GM23248 (cell line): ENCODE measurements around the gene DPYD. TPM values are rescaled to one million over a fixed set of nuclear protein-coding genes. Genes with fewer than 3 reads are reported as not detected.

ENCODE experiments used
- DNase-seq: peaks from one replicate; pipeline ENCODE4 v3.0.0-alpha.2; 2015
- H2AFZ ChIP-seq: fragments of 200-600 bp; sonication (generic); 2 replicates; pipeline ENCODE4 v1.6.1; 2016; ENCODE audit warnings: antibody characterized with exemption
- H3F3A ChIP-seq: fragments of 200-600 bp; sonication (generic); 2 replicates; pipeline ENCODE4 v1.6.1; 2016; ENCODE audit warnings: mild to moderate bottlenecking, antibody characterized with exemption, mixed run types; ENCODE audit not compliant: insufficient read depth
- H3K27ac ChIP-seq: fragments of 200-600 bp; sonication (generic); 2 replicates; pipeline ENCODE4 v1.5.1; 2016; ENCODE audit warnings: mild to moderate bottlenecking
- H3K27me3 ChIP-seq: fragments of 200-600 bp; sonication (generic); replicated peaks from 2 replicates; pipeline ENCODE4 v1.6.1; 2016; ENCODE audit warnings: mild to moderate bottlenecking; ENCODE audit not compliant: insufficient read depth
- H3K36me3 ChIP-seq: fragments of 200-600 bp; sonication (generic); 2 replicates; pipeline ENCODE4 v1.6.1; 2016; ENCODE audit warnings: low read depth, mild to moderate bottlenecking
- H3K4me1 ChIP-seq: fragments of 200-600 bp; sonication (generic); 2 replicates; pipeline ENCODE4 v1.6.1; 2016; ENCODE audit warnings: mild to moderate bottlenecking; ENCODE audit not compliant: insufficient read depth
- H3K4me2 ChIP-seq: fragments of 200-600 bp; sonication (generic); one replicate; pipeline ENCODE4 v1.6.1; 2016; ENCODE audit warnings: mild to moderate bottlenecking; ENCODE audit not compliant: unreplicated experiment
- H3K4me3 ChIP-seq: fragments of 200-600 bp; sonication (generic); 2 replicates; pipeline ENCODE4 v1.5.1; 2016; ENCODE audit warnings: mild to moderate bottlenecking
- H3K79me2 ChIP-seq: fragments of 200-600 bp; sonication (generic); 2 replicates; pipeline ENCODE4 v1.6.1; 2016; ENCODE audit warnings: mild to moderate bottlenecking; ENCODE audit not compliant: insufficient read depth
- H3K9ac ChIP-seq: fragments of 200-600 bp; sonication (generic); 2 replicates; pipeline ENCODE4 v1.6.1; 2016; ENCODE audit warnings: mild to moderate bottlenecking
- H3K9me2 ChIP-seq: fragments of 200-600 bp; sonication (generic); 2 replicates; pipeline ENCODE4 v1.6.1; 2016; ENCODE audit warnings: mixed run types, mild to moderate bottlenecking, moderate library complexity; ENCODE audit not compliant: insufficient read depth
- H3K9me3 ChIP-seq: fragments of 200-600 bp; sonication (generic); one replicate; pipeline ENCODE4 v1.6.1; 2017; ENCODE audit warnings: low read depth
- H4K20me1 ChIP-seq: fragments of 200-600 bp; sonication (generic); 2 replicates; pipeline ENCODE4 v1.6.0; 2016; ENCODE audit not compliant: insufficient read depth
- EZH2 ChIP-seq: fragments of 200-600 bp; sonication (generic); IDR thresholded peaks from 2 replicates; pipeline ENCODE4 v1.6.1; 2018; ENCODE audit warnings: antibody characterized with exemption, mild to moderate bottlenecking; ENCODE audit not compliant: insufficient read depth, poor library complexity, severe bottlenecking
- EZH2phosphoT487 ChIP-seq: fragments of 200-600 bp; sonication (generic); IDR thresholded peaks from 2 replicates; pipeline ENCODE4 v1.6.1; 2018; ENCODE audit warnings: antibody characterized with exemption, moderate library complexity, mild to moderate bottlenecking, low read depth; ENCODE audit not compliant: insufficient read depth
- WGBS, 2 experiments: methylation state at CpG; one replicate each; pipeline ENCODE4 v1.1.6; 2015 to 2017; ENCODE audit warnings: low lambda C conversion rate in 2 of 2, low coverage in 1 of 2; ENCODE audit errors: missing lambda C conversion rate in 2 of 2; 5-methylcytosine and 5-hydroxymethylcytosine counted together
- in situ Hi-C: fragments of 300-500 bp; cut with MboI; formaldehyde crosslinking; loops from 2 replicates; pipeline ENCODE4 v1.15.0; 2020
- polyA plus RNA-seq: library from polyadenylated mRNA; unstranded; fragments of >200 nt; fragmentation: Nextera tagmentation; extraction: Ambion mirVana; gene quantifications from 2 replicates; pipeline ENCODE4 v1.2.1, GENCODE V29; 2016
- total RNA-seq: library from RNA; depleted of rRNA; stranded (reverse); fragments of >200 nt; shearing (Covaris generic); gene quantifications from 2 replicates; pipeline ENCODE4 v1.2.3, GENCODE V29; 2014

The DPYD gene
- total and polyA plus RNA-seq, 2 experiments from 2014 or later, result 38.4 to 70.7 TPM

DNA sequence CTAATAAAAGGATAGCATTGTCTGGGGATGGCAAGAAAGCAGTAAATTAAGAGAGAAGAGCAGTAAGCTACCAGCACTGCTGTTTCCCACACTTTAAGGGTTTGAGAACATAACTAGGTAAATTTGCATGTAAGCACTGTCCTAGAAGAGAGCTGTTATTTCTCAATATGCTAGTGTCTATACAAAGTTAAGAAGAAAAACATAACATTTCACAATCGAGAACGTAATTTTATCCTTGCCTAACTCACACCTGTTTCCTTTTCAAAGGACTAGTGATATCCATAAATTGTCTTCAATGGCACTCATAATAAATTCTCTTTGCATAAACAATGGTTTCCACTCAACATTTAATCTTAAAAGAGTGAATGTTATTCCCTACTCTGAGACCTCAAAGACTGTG is 623.2 kb downstream of the DPYD start:
- H3K27me3 ChIP-seq, result no peaks in the 10 kb centered on the region
- WGBS, 2 experiments, result 95 to 99% methylated on average over 2 of the region's 2 CpGs
- no peak overlapping the region for H3K4me3 ChIP-seq
- no peaks in the 10 kb centered on the region for H4K20me1 ChIP-seq
- no peaks in the 10 kb centered on the region; the same call in none of the 2 replicates for H3K36me3 ChIP-seq
- H3K9ac ChIP-seq, result no peak overlapping the region
- TF ChIP-seq EZH2, result no peak
- no peak for TF ChIP-seq EZH2phosphoT487
- no peak overlapping the region for H3K4me2 ChIP-seq
- no peaks in the 10 kb centered on the region for H3K9me3 ChIP-seq
- H3K79me2 ChIP-seq, result no peaks in the 10 kb centered on the region
- H3K4me1 ChIP-seq, result no peaks in the 10 kb centered on the region
- no peak for DNase-seq
- no peaks in the 10 kb centered on the region for H3F3A ChIP-seq
- H3K9me2 ChIP-seq, result no peaks in the 10 kb centered on the region
- no peak overlapping the region for H3K27ac ChIP-seq
- no peak overlapping the region for H2AFZ ChIP-seq
- in situ Hi-C loops, result no loop called here

DNA sequence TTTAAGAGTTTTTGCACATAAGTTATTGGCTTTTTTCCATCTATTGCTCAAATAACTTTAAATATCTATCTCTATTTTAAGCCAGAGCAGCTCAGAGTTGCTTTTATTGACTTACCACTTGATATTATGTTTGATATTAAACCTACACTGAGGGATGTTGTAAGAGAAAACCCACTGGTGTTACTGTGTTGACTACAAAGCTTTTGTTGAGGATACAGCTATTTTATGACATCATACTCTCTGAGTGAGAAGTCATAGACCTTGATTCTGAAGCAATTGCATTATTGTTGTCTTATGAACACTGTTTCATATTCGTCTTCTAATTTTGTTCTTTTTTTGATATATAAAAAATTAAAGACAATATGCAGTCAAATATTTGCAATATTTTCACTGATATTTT is 638.9 kb downstream of the DPYD start:
- TF ChIP-seq EZH2phosphoT487 (no peak), EZH2 (no peak)
- Histone ChIP-seq H3K4me3 (no peak overlapping the region), H2AFZ (no peak overlapping the region), H3K9ac (no peak overlapping the region), H3K9me2 (no peaks in the 10 kb centered on the region), H3K27ac (no peak overlapping the region), H3F3A (peaks cover 27% of the 10 kb centered on the region), H3K4me2 (no peak overlapping the region), H3K79me2 (no peaks in the 10 kb centered on the region), H3K27me3 (no peaks in the 10 kb centered on the region), H3K36me3 (no peaks in the 10 kb centered on the region), H3K9me3 (no peaks in the 10 kb centered on the region), H4K20me1 (no peaks in the 10 kb centered on the region), H3K4me1 (peaks cover 19% of the 10 kb centered on the region)
- in situ Hi-C loops, result no loop called here
- WGBS, 2 experiments, result 94 to 96% methylated on average over 1 of the region's 1 CpG
- no peak for DNase-seq

DNA sequence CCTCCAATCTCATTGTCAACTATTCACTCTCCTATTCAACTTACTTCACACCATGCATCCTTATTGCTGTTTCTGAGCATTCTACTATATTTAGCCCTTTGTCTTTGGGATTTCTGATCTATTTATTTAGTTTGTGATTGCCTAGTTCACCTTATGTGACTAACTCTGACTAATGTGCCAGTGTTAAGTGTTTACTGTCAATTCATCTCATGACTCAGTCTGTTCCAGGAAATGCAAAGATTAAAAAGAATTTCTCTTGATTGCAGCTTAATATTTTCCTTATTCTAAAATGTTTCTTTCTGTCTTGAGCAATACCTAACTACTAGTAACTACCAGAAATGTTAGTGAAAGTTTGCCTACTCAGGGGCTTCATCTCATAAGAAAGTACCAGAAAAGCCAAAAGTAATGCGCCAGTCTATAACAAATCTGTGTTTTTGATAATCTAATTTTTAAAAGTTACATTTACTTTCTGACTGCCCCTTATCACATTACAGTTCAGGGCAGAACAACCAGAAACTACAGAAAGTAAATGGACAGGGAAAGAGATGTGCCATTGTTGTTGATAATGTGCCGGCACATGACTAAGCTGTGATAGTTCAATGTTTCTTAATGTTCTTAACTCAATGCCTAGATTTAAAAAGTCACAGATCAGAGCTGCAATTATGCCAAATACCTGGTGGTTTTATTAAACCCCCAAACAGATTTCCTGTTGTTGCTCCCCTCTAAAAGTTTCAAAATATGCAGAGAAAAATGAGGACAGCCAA is 642.8 kb downstream of the DPYD start:
- DNase-seq, result peak; percentile 86
- H3K4me3 ChIP-seq, result peak overlapping the region; percentile 28
- H3K4me1 ChIP-seq, result peaks cover 19% of the 10 kb centered on the region
- no peaks in the 10 kb centered on the region for H3K36me3 ChIP-seq
- peak overlapping the region; percentile 74 for H3K4me2 ChIP-seq
- no peaks in the 10 kb centered on the region for H3K79me2 ChIP-seq
- TF ChIP-seq EZH2 (no peak), EZH2phosphoT487 (0 out of 2 replicates have a peak, but pooled peaks have one; percentile 59)
- H3K27me3 ChIP-seq, result no peaks in the 10 kb centered on the region
- no peaks in the 10 kb centered on the region for H3K9me3 ChIP-seq
- WGBS, 2 experiments, result 47 to 56% methylated on average over 2 of the region's 2 CpGs
- no peak overlapping the region for H2AFZ ChIP-seq
- peak overlapping the region; percentile 39 for H3K9ac ChIP-seq
- H3F3A ChIP-seq, result peaks cover 27% of the 10 kb centered on the region
- H4K20me1 ChIP-seq, result no peaks in the 10 kb centered on the region
- no peaks in the 10 kb centered on the region for H3K9me2 ChIP-seq
- in situ Hi-C loops, result no loop called here
- H3K27ac ChIP-seq, result peak overlapping the region; percentile 80

DNA sequence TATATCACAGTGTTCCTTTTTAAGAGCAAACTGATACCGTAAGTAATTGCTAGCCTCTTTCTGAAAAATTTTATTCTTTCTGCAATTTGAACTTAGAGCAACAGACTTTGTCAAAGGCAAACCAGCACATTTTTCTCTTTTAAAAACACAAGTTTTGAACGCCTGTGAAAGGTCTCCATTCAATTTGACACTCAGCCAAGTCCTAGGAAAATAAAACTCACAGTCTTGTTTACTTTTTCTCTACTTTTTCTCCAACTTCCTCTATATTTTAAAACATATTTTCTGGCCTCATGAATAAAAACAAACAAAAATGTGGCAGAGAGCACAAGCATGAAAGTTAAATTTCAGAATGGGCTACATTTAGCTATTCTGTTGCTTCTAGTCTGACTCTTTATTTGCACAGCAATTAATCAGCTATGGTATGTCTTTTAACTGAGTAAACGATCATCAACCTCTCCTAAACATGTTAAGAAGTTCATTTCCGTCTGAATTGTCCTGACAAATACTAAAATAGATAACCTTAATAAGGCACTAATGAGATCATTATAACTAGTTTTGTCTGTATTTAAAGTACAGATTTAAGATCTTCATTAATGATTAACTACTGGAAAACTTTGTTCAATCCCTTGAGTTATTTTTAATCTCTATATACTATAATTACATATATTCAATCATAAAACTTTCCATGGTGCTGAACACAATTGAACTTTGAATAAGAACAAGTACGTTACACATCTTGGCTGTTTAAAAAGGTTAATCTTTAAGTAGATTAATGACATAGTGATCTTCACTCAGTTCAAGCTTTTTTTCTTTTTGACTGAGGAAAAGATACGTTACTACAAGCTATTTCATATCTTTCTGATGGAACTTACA is 648.7 kb downstream of the DPYD start:
- Histone ChIP-seq H3K27me3 (no peaks in the 10 kb centered on the region), H3F3A (no peaks in the 10 kb centered on the region), H3K27ac (no peak overlapping the region), H2AFZ (no peak overlapping the region), H3K4me1 (no peaks in the 10 kb centered on the region), H3K4me3 (no peak overlapping the region), H3K9me3 (no peaks in the 10 kb centered on the region), H3K4me2 (no peak overlapping the region), H3K9me2 (no peaks in the 10 kb centered on the region), H3K79me2 (no peaks in the 10 kb centered on the region), H4K20me1 (no peaks in the 10 kb centered on the region), H3K9ac (no peak overlapping the region), H3K36me3 (no peaks in the 10 kb centered on the region)
- DNase-seq, result no peak
- WGBS, 2 experiments, result 87 to 89% methylated on average over 6 of the region's 6 CpGs
- TF ChIP-seq EZH2 (no peak), EZH2phosphoT487 (no peak)
- in situ Hi-C loops, result no loop called here
